Measurements from ENCODE around the gene NMRK1.

The NMRK1 gene

DNA sequence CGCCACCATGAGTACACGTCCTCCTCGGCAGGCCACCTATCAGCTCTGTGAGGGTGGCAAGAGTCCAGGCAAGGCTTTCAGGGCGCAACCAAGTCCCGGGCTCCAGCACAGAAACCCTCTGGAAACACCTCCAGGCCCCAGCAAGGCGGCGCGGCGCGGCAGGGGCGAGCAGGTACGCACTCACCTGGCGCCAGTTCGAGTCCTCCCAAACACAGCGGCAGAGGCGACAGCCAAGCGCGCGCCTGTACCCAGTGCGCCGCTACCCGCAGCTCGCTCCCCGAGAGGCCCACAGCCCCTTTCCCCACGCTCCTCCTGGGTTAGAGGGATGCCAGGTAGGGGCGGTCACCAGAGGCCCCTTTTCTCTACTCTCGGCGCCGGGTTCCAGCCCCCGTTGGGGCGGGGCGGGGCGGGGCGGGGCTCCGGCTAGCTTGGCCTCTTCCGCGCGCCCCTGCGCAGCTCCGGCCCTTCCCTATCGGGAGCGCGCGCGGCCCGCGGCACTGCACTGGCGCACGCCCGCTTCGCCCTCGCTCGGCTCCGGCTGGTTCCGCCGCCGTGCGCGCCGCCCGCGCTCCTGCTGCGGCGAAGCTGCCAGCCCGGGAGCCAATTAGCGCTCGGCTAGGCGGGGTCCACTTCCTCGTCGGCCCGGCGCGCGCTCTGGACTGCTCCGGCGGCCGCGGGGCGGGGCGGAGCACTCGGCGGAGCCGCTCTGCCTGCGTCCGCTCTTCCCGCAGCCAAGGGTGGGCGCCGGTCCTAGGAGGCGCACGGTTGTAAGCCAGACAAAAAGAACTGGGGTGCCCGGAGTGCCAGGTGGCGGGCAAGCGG, at the start of gene NMRK1, which contains the start of gene OSTF1:
Gene NMRK1, minus strand, starts transcription at position 332 of the 822 bp plus-strand sequence. CDS start 5,040 bp downstream, outside the sequence.
Gene OSTF1, plus strand, starts transcription at position 691 of the 822 bp plus-strand sequence. CDS start 179 bp downstream, outside the sequence.
- DNase-seq (ENCODE audit: low read depth): peak; percentile 71

GRCh38 chr9:75134495-75134894, 46.5 kb upstream of the NMRK1 start:
- no peak for DNase-seq (ENCODE audit: low read depth)

GRCh38 chr9:75133396-75133795, 45.4 kb upstream of the NMRK1 start:
- no peak for DNase-seq (ENCODE audit: low read depth)

- no peak for DNase-seq (ENCODE audit: low read depth)
These were observed 44.3 kb upstream of the NMRK1 start for GRCh38 chr9:75132244-75132643.

DNA sequence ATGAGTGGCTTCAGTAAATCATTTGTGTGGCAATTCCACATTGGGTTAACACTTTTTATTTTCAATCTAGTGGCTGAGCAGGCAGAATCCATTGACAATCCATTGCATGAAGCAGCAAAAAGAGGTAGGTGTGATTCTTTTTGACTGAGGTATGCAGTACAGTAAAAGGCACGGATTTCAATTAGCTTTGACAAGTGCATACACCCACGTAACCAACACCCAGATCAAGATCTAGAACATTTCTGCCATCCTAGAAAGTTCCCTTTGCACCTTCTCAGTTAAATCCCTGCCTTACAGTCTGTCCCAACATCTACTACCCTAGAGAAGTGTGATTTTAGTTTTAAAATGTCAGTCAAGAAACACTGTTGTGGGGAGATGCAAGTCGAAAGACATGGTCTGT, 43.7 kb upstream of the NMRK1 start:
- DNase-seq (ENCODE audit: low read depth): no peak

DNA sequence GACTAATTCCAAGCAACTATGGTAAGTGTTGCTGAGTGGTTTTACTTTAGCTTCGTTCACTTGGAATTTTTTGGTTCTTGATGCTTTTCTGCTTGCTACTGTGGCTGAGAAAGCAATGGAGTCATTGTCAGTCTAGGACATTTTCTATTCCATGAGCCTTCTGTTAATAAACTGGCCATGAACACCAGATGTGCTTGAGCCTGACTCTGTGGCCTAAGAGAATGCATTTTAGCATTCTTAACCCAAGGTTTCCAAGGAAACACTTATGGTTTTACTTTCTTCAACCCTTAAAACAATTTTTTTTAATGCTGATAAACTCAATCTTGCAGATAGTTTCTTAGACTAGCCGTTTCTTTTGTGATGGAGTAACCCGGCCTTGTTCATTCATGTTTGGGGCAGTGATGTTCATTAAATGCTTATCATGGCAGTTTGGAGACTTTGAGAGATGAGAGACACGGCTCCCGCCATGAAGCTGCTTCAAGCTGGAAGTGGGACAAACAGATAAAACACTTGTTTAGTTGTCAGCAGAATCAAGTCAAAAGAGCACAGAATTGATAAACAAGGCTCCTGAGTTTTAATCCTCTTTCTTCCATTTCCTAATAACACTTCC, 42.8 kb upstream of the NMRK1 start:
- peak; percentile 56 for DNase-seq (ENCODE audit: low read depth)

DNA sequence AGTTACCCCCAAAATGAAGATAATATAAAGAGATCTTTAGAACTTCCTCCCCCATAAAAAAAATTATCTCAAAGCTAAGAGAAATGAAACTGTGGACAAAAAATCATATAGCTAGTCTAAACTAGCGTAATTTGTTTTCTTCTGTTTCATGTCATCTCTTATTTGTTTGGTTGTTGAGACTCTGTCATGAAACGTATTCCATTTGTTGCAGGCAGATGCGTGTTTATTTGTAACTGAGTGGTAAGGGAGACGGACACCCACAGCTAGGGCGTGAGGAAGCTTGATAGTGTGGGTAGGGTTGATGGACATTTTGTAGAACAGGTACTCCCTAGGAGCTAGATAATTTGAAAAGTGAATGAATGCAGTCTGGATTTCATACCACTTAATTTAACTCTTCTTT, 42.2 kb upstream of the NMRK1 start:
- DNase-seq (ENCODE audit: low read depth): no peak

DNA sequence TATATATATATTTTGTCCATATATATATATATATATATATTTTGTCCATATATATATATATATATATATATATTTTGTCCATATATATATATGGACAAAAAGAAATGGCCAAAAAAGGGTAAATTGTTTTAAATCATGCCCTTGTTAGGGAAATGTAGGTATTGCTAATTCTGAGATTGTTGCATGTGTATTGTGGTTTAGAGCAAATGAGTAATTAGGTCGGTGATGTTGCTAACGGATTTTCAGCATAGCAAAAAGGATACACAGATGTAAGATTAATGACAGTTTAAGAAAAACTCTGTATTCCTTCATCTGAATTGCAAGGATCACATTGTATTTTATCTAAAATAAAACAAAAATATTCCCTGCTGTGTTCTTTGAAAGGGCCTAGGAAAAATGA, 40.6 kb upstream of the NMRK1 start:
- DNase-seq (ENCODE audit: low read depth): no peak

DNA sequence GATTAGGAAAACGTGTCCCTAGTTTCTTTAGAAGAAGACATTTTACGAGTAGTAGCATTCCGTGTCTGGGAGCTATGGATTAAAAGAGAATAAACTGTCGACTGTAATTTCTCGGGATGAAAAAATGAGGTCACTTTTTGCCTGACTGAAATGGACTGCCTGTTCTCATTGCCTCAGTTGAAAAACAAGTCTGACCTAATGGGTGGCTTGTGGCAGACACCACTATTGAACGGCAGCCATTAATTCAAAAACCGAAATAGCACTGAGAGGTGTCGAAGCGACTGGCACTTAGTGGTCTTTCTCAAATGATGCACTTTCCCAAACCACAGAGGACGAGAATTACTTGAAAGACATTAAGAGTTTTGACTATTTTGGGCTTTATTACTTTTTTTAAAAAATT, 35.7 kb upstream of the NMRK1 start:
- DNase-seq (ENCODE audit: low read depth): no peak

- DNase-seq (ENCODE audit: low read depth): no peak
These were observed 34.1 kb upstream of the NMRK1 start for GRCh38 chr9:75121914-75122558.

DNA sequence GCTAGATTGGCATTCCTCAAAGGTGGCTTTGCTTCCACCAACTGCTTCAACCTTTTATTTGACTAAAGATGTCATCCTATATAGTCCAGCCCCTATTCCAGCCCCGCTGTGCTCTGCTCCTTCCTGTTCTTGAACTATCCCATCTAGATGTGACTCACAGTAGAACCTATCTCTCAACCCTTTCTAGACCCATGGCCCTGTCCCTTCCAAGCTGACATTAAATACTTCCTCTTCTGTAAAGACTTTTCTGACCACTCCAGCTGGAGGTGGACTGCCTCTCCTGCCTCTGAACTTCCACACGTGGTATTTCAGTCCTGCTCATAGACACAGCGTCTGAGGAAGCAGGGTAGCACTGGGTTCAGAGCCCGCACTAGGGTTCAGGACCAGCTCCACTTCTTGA, 32.7 kb upstream of the NMRK1 start:
- no peak for DNase-seq (ENCODE audit: low read depth)

DNA sequence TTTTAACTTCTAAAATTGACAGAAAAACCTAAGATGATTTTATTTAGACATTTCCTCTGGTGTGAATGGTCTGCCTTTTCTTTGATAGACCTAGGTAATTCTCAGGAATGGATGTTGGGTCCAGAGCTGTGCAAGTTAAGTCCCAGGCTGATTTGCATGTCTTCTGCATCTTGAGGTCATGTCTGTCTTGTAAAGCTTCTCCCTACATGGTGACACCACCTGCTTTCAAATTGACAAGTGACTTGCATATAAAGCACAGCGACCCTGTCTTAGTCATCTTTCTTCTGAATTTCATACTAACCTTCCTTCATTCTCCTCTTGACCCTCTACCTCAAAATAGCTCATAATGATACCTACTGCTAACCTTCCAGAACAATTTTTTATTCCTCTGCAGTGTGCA, 29.6 kb upstream of the NMRK1 start:
- no peak for DNase-seq (ENCODE audit: low read depth)

DNA sequence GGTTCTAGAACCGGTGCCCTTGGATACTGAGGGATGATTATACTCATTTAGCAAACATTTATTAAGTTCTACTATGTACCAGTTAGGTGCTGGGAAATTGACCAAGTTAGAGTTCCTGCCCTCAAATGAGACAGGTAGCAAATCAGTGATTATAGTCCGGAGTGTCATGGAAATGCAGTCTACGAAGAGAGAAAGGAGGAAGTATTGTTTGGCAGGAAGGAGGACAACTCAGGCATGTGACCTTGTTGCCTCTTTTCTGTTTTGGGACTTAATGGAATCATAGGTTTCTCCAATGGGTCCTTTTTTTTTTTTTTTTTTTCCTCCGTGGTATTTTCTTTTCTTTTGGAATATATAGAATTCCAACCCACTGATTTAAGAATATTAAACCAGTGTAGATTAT, 28.4 kb upstream of the NMRK1 start:
- DNase-seq (ENCODE audit: low read depth): no peak

GRCh38 chr9:75112789-75113188, 24.8 kb upstream of the NMRK1 start:
- DNase-seq (ENCODE audit: low read depth): no peak

DNA sequence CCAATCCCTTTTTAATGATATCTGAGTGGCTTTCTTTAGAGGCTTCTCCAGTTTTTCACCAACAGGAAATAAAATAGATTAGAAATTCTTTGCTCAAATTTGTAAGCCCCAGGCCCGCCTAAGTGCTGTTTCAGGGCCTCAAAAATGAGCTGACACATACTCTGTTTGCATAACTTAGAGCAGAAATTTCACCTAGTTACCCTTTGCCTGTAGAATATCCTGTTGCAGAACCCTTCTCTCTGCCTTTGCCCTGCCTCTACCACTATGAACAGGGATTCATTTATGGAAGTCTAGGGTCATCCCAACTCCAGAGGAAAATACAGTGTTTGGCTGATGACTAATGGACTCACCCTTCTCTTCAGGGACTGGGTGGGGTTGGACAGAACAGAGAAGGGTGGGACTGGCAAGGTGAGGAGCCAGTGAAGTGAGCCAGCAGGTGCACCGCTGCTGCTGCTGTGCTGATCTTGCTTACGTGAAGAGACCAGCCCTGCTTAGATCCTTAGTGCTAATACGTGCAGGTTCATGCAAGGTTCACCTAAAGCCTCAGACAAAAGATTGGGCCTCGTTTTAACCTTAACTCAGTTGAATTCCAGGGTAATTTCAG, 23.2 kb upstream of the NMRK1 start:
- DNase-seq (ENCODE audit: low read depth): no peak

DNA sequence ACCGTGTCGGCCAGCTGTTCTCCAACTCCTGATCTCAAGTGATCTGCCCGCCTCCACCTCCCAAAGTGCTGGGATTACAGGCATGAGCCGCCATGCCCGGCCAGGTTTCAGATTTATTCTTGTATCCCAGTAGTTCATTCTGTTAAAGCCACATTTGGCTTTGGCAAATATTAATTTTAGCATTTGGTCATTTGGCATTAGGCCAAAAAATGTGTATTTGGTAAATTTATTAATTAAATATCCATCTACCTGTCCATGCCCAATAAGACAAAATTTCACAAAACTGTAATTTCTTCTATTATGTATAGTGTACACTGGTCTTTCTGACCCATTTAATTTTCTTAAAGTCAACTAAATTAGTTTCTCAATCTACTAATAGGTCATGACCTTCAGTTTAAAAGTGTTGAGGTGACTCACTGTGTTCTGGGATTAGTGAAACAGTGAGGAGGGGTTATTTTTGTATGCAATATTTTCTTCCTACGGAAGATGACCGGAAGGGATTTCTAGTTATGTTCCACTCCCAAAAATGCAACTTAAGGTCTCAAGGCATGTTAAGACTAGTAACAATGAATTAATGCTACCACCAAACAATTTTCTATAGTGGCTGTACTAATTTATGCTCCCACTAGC, 21.4 kb upstream of the NMRK1 start:
- DNase-seq (ENCODE audit: low read depth): no peak

DNA sequence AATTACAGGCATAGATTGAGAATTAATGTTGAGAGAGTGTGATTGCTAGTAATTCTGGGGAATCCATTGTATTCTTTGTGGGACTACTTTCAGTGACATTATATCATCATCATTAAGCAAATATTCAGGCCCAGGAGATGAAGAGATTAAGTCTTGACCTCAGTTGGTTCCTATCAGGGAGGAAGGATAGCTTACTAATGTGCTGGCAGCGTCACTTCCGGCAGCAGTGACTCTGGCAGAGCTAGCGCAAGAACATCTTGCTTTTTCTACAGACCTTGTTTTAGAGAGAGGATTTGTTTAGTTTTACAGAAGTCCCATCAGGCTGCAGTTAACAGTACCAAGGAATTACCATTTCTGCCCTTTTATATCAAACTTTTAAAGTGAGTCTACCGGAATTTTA, 20.6 kb upstream of the NMRK1 start:
- DNase-seq (ENCODE audit: low read depth): peak; percentile 15

GRCh38 chr9:75106857-75107256, 18.9 kb upstream of the NMRK1 start:
- no peak for DNase-seq (ENCODE audit: low read depth)

- DNase-seq (ENCODE audit: low read depth): no peak
These were observed 17.9 kb upstream of the NMRK1 start for GRCh38 chr9:75105841-75106240.

GRCh38 chr9:75105019-75105540, 17.1 kb upstream of the NMRK1 start:
- DNase-seq (ENCODE audit: low read depth): no peak

DNA sequence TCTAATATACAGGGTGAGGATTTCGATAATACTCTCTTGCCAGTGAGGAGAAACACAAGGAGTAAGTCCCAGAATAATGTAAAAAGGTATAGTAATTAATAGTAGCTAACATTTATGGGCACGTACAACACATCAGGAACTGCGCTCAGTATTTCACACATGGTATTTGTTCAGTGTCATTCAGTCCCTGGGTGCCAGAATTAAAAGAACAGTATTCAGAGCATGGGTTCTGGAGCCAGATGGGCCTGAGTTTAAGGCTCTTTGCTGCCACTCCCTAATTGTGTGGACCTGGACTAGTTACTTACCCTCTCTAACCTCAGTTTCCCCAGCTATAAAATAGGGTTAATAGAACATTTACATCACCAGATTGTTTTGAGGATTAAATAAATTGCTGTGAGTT, 16.7 kb upstream of the NMRK1 start:
- DNase-seq (ENCODE audit: low read depth): no peak
